Renal cortex interstitium (tissue), 15 donors: Measurements from ENCODE around the gene REXO4. TPM values are rescaled to one million over a fixed set of nuclear protein-coding genes. Genes with fewer than 3 reads are reported as not detected.

Experiments
- DNase-seq, 11 donors: peaks; one replicate each; pipeline ENCODE4 v3.0.0-alpha.2; 2013; ENCODE audit warnings: low read depth in 9 of 11, low spot score in 4 of 11; ENCODE audit errors: extremely low read depth in 1 of 11
- long read RNA-seq, 16 experiments: transcript quantifications; one replicate each; lab custom pipeline, GENCODE V29; 2026
- polyA plus RNA-seq, 3 donors: library from polyadenylated mRNA; unstranded; fragments of 120-200 nt; gene quantifications; one replicate each; pipeline ENCODE4 v1.2.1, GENCODE V29; 2013; ENCODE audit not compliant: insufficient read length in 3 of 3

REXO4 gene
- 10 to 100 TPM; 25.2 to 33.4 (median 28.9) TPM for polyA plus RNA-seq
- long read RNA-seq, donor 1, transcript REXO4-202 (8 exons, 2,360 nt): major isoform, 8 of 19 reads
- long read RNA-seq, donor 1, partial matches to known transcripts: 11 of 19 reads
- long read RNA-seq, donor 1, other reads (novel, unspliced or antisense): 0 of 19 reads
- long read RNA-seq, donor 2, transcript REXO4-202 (8 exons, 2,360 nt): major isoform, 5 of 22 reads
- long read RNA-seq, donor 2, partial matches to known transcripts: 17 of 22 reads
- long read RNA-seq, donor 2, other reads (novel, unspliced or antisense): 0 of 22 reads
- long read RNA-seq, donor 3, transcript REXO4-202 (8 exons, 2,360 nt): major isoform, 12 of 17 reads
- long read RNA-seq, donor 3, partial matches to known transcripts: 5 of 17 reads
- long read RNA-seq, donor 3, other reads (novel, unspliced or antisense): 0 of 17 reads
- long read RNA-seq, donor 4, transcript REXO4-202 (8 exons, 2,360 nt): major isoform, 8 of 8 reads
- long read RNA-seq, donor 4, partial matches to known transcripts: 0 of 8 reads
- long read RNA-seq, donor 4, other reads (novel, unspliced or antisense): 0 of 8 reads
- long read RNA-seq, donor 5: 0 reads
- long read RNA-seq, donor 6, transcript REXO4-202 (8 exons, 2,360 nt): major isoform, 5 of 10 reads
- long read RNA-seq, donor 6, partial matches to known transcripts: 5 of 10 reads
- long read RNA-seq, donor 6, other reads (novel, unspliced or antisense): 0 of 10 reads
- long read RNA-seq, donor 7, partial matches to known transcripts: 12 of 13 reads
- long read RNA-seq, donor 7, other reads (novel, unspliced or antisense): 0 of 13 reads
- long read RNA-seq, donor 8, transcript REXO4-202 (8 exons, 2,360 nt): major isoform, 19 of 39 reads
- long read RNA-seq, donor 8, partial matches to known transcripts: 20 of 39 reads
- long read RNA-seq, donor 8, other reads (novel, unspliced or antisense): 0 of 39 reads
- long read RNA-seq, donor 9, transcript REXO4-202 (8 exons, 2,360 nt): major isoform, 7 of 7 reads
- long read RNA-seq, donor 9, partial matches to known transcripts: 0 of 7 reads
- long read RNA-seq, donor 9, other reads (novel, unspliced or antisense): 0 of 7 reads
- long read RNA-seq, donor 10, partial matches to known transcripts: 13 of 17 reads
- long read RNA-seq, donor 10, other reads (novel, unspliced or antisense): 0 of 17 reads
- long read RNA-seq, donor 11, transcript REXO4-202 (8 exons, 2,360 nt): major isoform, 7 of 7 reads
- long read RNA-seq, donor 11, partial matches to known transcripts: 0 of 7 reads
- long read RNA-seq, donor 11, other reads (novel, unspliced or antisense): 0 of 7 reads
- long read RNA-seq, donor 12, transcript REXO4-202 (8 exons, 2,360 nt): major isoform, 6 of 6 reads
- long read RNA-seq, donor 12, partial matches to known transcripts: 0 of 6 reads
- long read RNA-seq, donor 12, other reads (novel, unspliced or antisense): 0 of 6 reads
- long read RNA-seq, donor 13: 0 reads
- long read RNA-seq, donor 14, transcript REXO4-202 (8 exons, 2,360 nt): major isoform, 11 of 11 reads
- long read RNA-seq, donor 14, partial matches to known transcripts: 0 of 11 reads
- long read RNA-seq, donor 14, other reads (novel, unspliced or antisense): 0 of 11 reads
- long read RNA-seq, donor 15: 0 reads
- long read RNA-seq, donor 16, transcript REXO4-202 (8 exons, 2,360 nt): major isoform, 25 of 56 reads
- long read RNA-seq, donor 16, partial matches to known transcripts: 31 of 56 reads
- long read RNA-seq, donor 16, other reads (novel, unspliced or antisense): 0 of 56 reads

GRCh38 chr9:133417541-133418461 is at the start of gene REXO4:
Gene REXO4, minus strand, starts transcription at chr9:133418010. Its CDS starts 166 bp downstream, at chr9:133417844.
- peak; percentile 66 to 85 (median 81) for DNase-seq

- no peak for DNase-seq
Observed at GRCh38 chr9:133467101-133467500, 49.3 kb upstream of the REXO4 start.

- DNase-seq: no peak
Observed at GRCh38 chr9:133465984-133466383, 48.2 kb upstream of the REXO4 start.

GRCh38 chr9:133464638-133465037 is 46.8 kb upstream of the REXO4 start:
- DNase-seq: no peak

- DNase-seq: no peak
Observed at GRCh38 chr9:133463864-133464615, 46.2 kb upstream of the REXO4 start.

GRCh38 chr9:133463234-133463863 is 45.5 kb upstream of the REXO4 start:
- no peak for DNase-seq

GRCh38 chr9:133461975-133462374 is 44.2 kb upstream of the REXO4 start:
- no peak for DNase-seq

- DNase-seq: peak in 8 of 11 donors; percentile 32 to 53 (median 35)
Observed at GRCh38 chr9:133460405-133461175, 42.8 kb upstream of the REXO4 start.

GRCh38 chr9:133459476-133460404 is 41.9 kb upstream of the REXO4 start, which contains the start of gene CACFD1:
Gene CACFD1, plus strand, starts transcription at chr9:133459978. Its CDS starts 89 bp downstream, at chr9:133460067.
- DNase-seq: peak; percentile 81 to 95 (median 92)

GRCh38 chr9:133458643-133459312 is 41.0 kb upstream of the REXO4 start:
- no peak for DNase-seq

- DNase-seq: no peak
Observed at GRCh38 chr9:133457748-133458147, 39.9 kb upstream of the REXO4 start.

GRCh38 chr9:133457233-133457632 is 39.4 kb upstream of the REXO4 start:
- no peak for DNase-seq

- no peak for DNase-seq
Observed at GRCh38 chr9:133456409-133456808, 38.6 kb upstream of the REXO4 start.

- no peak for DNase-seq
Observed at GRCh38 chr9:133455936-133456335, 38.1 kb upstream of the REXO4 start.
